ENCODE measurements around the gene FKBP14. TPM values are rescaled to one million over a fixed set of nuclear protein-coding genes. Genes with fewer than 3 reads are reported as not detected.
"Not testable (repeated sequence)": the region's sequence is repeated elsewhere in the genome, so short reads cannot be mapped to it uniquely, and the experiment has no call there.

Gene FKBP14
- total RNA-seq, 2 donors from 2014 or later = 6.1 to 8.5 TPM

DNA sequence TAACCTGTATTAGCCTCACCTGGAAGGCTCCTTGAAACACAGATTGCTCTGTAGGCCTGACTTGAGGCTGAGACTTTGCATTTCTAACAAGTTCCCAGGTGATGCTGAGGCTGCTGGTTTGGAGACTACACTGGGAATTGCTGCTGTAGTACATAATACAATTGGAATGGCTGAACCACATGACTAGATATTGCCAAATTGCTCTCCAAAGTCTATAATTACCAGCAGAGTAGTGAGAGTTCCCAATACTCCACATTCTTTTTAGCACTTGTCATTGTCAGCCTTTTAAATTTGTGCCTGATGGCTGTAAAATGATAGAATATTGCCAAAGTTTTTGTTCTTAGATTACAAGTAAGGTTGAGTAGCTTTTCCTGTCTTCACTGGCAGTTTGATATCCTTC, 41.6 kb upstream of the FKBP14 start:
- H3K27me3 ChIP-seq = no peaks in the 10 kb centered on the region
- H3K9me3 ChIP-seq = no peaks in the 10 kb centered on the region
- no peak overlapping the region for H3K27ac ChIP-seq
- peaks cover 0 to 8% of the 10 kb centered on the region in 2 donors for H3K4me1 ChIP-seq
- TF ChIP-seq, protein P1, sequence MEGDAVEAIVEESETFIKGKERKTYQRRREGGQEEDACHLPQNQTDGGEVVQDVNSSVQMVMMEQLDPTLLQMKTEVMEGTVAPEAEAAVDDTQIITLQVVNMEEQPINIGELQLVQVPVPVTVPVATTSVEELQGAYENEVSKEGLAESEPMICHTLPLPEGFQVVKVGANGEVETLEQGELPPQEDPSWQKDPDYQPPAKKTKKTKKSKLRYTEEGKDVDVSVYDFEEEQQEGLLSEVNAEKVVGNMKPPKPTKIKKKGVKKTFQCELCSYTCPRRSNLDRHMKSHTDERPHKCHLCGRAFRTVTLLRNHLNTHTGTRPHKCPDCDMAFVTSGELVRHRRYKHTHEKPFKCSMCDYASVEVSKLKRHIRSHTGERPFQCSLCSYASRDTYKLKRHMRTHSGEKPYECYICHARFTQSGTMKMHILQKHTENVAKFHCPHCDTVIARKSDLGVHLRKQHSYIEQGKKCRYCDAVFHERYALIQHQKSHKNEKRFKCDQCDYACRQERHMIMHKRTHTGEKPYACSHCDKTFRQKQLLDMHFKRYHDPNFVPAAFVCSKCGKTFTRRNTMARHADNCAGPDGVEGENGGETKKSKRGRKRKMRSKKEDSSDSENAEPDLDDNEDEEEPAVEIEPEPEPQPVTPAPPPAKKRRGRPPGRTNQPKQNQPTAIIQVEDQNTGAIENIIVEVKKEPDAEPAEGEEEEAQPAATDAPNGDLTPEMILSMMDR (IDR thresholded peaks at IDR 0.05) = no peak
- H3K36me3 ChIP-seq = peaks cover 19% of the 10 kb centered on the region
- H3K4me3 ChIP-seq = no peak overlapping the region
- DNase-seq (ENCODE audit: low spot score) = no peak

- TF ChIP-seq, protein P1 (IDR thresholded peaks at IDR 0.05) = no peak
- H3K36me3 ChIP-seq = peaks cover 23% of the 10 kb centered on the region
- H3K9me3 ChIP-seq = no peaks in the 10 kb centered on the region
- H3K27me3 ChIP-seq = no peaks in the 10 kb centered on the region
- no peak overlapping the region for H3K27ac ChIP-seq
- H3K4me1 ChIP-seq = peaks cover 0 to 8% of the 10 kb centered on the region in 2 donors
- DNase-seq (ENCODE audit: low spot score) = no peak
- H3K4me3 ChIP-seq = no peak overlapping the region
These were observed 40.2 kb upstream of the FKBP14 start for GRCh38 chr7:30066687-30067086.

GRCh38 chr7:30065746-30066145, 39.2 kb upstream of the FKBP14 start:
- Histone ChIP-seq H3K4me3 (no peak overlapping the region), H3K4me1 (peaks cover 0 to 8% of the 10 kb centered on the region in 2 donors), H3K27me3 (no peaks in the 10 kb centered on the region), H3K27ac (no peak overlapping the region), H3K9me3 (no peaks in the 10 kb centered on the region), H3K36me3 (peaks cover 18% of the 10 kb centered on the region)
- DNase-seq (ENCODE audit: low spot score) = no peak
- TF ChIP-seq, protein P1 (IDR thresholded peaks at IDR 0.05) = no peak

- no peaks in the 10 kb centered on the region for H3K27me3 ChIP-seq
- peaks cover 18% of the 10 kb centered on the region for H3K36me3 ChIP-seq
- no peak for DNase-seq (ENCODE audit: low spot score)
- H3K27ac ChIP-seq = no peak overlapping the region
- H3K4me3 ChIP-seq = no peak overlapping the region
- no peaks in the 10 kb centered on the region for H3K4me1 ChIP-seq
- H3K9me3 ChIP-seq = no peaks in the 10 kb centered on the region
- TF ChIP-seq, protein P1 (IDR thresholded peaks at IDR 0.05) = peak; percentile 34 to 71
These were observed 36.1 kb upstream of the FKBP14 start for GRCh38 chr7:30062587-30062986.

- H3K9me3 ChIP-seq; H3K27me3 ChIP-seq; H3K4me1 ChIP-seq; H3K27ac ChIP-seq; H3K4me3 ChIP-seq; DNase-seq (ENCODE audit: low spot score): not testable (repeated sequence)
- TF ChIP-seq, protein P1 (IDR thresholded peaks at IDR 0.05) = peak; percentile 18 to 58
- H3K36me3 ChIP-seq = peaks cover 18% of the 10 kb centered on the region
These were observed 35.3 kb upstream of the FKBP14 start for GRCh38 chr7:30061786-30062185.

- TF ChIP-seq, protein P1 (IDR thresholded peaks at IDR 0.05) = no peak
- H3K4me1 ChIP-seq = no peaks in the 10 kb centered on the region
- H3K36me3 ChIP-seq = peaks cover 7% of the 10 kb centered on the region
These were observed 31.2 kb upstream of the FKBP14 start for GRCh38 chr7:30057741-30058140.

More at GRCh38 chr7:30057741-30058140, 31.2 kb upstream of the FKBP14 start:
- Histone ChIP-seq H3K27ac (no peak overlapping the region), H3K4me3 (no peak overlapping the region), H3K9me3 (no peaks in the 10 kb centered on the region), H3K27me3 (no peaks in the 10 kb centered on the region)
- DNase-seq (ENCODE audit: low spot score) = no peak
